Measurements from ENCODE around the gene AKT1S1.

DNA sequence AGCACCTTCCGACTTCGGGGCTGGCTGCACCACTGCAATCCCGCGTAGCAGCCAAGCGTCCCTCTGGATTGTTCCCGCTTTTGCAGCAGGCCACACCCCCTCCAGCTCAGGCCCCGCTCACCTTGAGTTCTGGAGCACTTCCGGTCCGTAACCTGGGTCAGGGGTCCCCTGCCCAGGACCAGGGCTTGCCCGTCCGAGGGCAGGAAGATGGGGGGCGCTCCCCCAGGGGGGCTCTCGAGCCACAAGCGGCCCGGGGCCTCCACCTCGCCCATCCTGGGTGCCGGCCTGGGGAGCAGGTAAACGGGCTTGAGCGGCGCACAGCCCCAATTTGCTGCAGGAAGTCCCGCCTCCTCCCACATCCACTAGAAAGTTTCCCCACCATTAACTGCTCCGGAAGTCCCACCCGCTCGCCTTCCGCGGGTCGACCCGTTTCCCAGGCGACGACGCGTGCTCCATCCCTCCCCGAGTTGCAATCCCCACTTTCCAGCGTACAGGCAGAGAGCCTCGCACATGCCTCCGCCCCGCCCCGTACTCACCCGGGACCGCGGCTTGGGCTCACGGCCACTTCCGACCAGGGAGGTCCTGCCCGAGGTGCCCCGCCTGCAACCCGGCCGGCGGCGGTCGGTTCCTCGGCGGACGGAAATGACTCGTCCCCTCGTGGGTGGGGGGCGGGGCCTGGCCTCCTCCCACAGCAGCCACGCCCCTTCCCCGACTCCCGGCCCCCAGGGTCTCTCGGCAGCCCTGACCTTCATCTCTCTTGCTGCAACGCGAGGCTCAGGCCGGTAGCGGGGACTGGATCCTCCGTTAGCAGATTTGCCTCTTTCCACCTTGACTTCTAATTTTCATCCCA is 10.0 kb downstream of the AKT1S1 start, which contains the start of gene PNKP:
- TF ChIP-seq, protein P1, sequence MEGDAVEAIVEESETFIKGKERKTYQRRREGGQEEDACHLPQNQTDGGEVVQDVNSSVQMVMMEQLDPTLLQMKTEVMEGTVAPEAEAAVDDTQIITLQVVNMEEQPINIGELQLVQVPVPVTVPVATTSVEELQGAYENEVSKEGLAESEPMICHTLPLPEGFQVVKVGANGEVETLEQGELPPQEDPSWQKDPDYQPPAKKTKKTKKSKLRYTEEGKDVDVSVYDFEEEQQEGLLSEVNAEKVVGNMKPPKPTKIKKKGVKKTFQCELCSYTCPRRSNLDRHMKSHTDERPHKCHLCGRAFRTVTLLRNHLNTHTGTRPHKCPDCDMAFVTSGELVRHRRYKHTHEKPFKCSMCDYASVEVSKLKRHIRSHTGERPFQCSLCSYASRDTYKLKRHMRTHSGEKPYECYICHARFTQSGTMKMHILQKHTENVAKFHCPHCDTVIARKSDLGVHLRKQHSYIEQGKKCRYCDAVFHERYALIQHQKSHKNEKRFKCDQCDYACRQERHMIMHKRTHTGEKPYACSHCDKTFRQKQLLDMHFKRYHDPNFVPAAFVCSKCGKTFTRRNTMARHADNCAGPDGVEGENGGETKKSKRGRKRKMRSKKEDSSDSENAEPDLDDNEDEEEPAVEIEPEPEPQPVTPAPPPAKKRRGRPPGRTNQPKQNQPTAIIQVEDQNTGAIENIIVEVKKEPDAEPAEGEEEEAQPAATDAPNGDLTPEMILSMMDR (tag by site-specific recombination; IDR thresholded peaks at IDR 0.05): peak; percentile 49; the same call in 1 of the 2 replicates
- TF ChIP-seq, protein P2, sequence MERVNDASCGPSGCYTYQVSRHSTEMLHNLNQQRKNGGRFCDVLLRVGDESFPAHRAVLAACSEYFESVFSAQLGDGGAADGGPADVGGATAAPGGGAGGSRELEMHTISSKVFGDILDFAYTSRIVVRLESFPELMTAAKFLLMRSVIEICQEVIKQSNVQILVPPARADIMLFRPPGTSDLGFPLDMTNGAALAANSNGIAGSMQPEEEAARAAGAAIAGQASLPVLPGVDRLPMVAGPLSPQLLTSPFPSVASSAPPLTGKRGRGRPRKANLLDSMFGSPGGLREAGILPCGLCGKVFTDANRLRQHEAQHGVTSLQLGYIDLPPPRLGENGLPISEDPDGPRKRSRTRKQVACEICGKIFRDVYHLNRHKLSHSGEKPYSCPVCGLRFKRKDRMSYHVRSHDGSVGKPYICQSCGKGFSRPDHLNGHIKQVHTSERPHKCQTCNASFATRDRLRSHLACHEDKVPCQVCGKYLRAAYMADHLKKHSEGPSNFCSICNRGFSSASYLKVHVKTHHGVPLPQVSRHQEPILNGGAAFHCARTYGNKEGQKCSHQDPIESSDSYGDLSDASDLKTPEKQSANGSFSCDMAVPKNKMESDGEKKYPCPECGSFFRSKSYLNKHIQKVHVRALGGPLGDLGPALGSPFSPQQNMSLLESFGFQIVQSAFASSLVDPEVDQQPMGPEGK (tag by site-specific recombination; IDR thresholded peaks at IDR 0.05): peak; percentile 95
- no peak for TF ChIP-seq ZFP41 (tag by site-specific recombination; IDR thresholded peaks at IDR 0.05; ENCODE audit: borderline replicate concordance)
- TF ChIP-seq, protein P3, sequence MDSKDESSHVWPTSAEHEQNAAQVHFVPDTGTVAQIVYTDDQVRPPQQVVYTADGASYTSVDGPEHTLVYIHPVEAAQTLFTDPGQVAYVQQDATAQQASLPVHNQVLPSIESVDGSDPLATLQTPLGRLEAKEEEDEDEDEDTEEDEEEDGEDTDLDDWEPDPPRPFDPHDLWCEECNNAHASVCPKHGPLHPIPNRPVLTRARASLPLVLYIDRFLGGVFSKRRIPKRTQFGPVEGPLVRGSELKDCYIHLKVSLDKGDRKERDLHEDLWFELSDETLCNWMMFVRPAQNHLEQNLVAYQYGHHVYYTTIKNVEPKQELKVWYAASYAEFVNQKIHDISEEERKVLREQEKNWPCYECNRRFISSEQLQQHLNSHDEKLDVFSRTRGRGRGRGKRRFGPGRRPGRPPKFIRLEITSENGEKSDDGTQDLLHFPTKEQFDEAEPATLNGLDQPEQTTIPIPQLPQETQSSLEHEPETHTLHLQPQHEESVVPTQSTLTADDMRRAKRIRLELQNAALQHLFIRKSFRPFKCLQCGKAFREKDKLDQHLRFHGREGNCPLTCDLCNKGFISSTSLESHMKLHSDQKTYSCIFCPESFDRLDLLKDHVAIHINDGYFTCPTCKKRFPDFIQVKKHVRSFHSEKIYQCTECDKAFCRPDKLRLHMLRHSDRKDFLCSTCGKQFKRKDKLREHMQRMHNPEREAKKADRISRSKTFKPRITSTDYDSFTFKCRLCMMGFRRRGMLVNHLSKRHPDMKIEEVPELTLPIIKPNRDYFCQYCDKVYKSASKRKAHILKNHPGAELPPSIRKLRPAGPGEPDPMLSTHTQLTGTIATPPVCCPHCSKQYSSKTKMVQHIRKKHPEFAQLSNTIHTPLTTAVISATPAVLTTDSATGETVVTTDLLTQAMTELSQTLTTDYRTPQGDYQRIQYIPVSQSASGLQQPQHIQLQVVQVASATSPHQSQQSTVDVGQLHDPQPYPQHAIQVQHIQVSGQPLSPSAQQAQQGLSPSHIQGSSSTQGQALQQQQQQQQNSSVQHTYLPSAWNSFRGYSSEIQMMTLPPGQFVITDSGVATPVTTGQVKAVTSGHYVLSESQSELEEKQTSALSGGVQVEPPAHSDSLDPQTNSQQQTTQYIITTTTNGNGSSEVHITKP (tag by site-specific recombination; IDR thresholded peaks at IDR 0.05): peak; percentile 77
- TF ChIP-seq, protein P4, sequence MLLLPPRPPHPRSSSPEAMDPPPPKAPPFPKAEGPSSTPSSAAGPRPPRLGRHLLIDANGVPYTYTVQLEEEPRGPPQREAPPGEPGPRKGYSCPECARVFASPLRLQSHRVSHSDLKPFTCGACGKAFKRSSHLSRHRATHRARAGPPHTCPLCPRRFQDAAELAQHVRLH (tag by site-specific recombination; IDR thresholded peaks at IDR 0.05): peak; percentile 91
- no peak for TF ChIP-seq ZNF426 (tag by site-specific recombination; IDR thresholded peaks at IDR 0.05)
- TF ChIP-seq ZNF174 (tag by site-specific recombination; IDR thresholded peaks at IDR 0.05): no peak
